NCI-H1436 treated with DMSO at 0.1 percent for 48 hours (cell line): ENCODE results near the gene ANXA3.

Experiments used
- DNase-seq: peaks from one replicate; lab custom pipeline; 2025; lab: John Stamatoyannopoulos, UW

ANXA3 gene

DNA sequence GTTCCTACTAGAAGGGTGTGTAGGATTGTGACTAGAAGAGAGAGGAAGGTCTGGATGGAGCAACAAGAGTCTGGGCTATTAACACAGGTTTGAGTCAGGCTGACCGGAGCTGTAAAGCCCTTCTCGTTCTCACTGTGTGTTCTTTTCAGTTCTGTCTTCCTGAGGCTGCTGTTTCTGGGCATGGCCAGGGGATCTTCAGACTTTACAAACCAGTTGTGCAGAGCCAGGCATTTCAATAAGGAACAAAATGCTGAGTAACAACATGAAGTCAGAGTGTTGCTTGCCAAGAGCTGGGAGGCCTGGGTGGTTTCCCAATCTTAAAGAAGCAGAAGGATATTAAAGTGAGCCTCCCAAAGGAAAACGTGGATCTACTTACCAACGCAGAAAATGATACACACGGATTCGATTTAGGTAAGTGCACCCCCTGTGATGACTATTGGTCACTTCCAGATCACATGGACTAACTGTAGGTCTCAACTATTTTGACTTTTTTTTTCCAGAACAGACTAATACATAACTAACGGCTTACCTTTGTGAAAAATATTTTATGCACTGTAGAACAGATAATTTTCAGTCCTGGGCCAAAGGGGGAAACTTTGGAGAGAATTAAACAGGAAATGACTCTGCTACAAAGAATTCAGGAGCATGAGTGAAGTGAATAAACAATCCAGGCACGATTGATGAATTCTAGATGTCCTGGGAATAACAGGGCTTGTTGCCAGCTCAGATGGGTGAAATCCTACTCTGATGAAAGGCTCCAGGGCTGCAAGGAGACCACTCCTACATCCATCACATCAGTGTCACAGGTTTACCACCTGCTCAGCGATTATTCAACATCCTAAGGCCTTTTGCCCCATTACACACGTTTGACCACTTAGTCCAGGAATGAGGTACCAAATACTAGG, 94.5 kb downstream of the ANXA3 start:
- no peak for DNase-seq

- DNase-seq = no peak
Measured at GRCh38 chr4:78647272-78647671, 95.7 kb downstream of the ANXA3 start.

GRCh38 chr4:78648640-78649363, 97.2 kb downstream of the ANXA3 start:
- DNase-seq = no peak

- DNase-seq = no peak
Measured at GRCh38 chr4:78650106-78651024, 98.8 kb downstream of the ANXA3 start.

- DNase-seq = no peak
Measured at GRCh38 chr4:78651250-78651860, 99.8 kb downstream of the ANXA3 start.

DNA sequence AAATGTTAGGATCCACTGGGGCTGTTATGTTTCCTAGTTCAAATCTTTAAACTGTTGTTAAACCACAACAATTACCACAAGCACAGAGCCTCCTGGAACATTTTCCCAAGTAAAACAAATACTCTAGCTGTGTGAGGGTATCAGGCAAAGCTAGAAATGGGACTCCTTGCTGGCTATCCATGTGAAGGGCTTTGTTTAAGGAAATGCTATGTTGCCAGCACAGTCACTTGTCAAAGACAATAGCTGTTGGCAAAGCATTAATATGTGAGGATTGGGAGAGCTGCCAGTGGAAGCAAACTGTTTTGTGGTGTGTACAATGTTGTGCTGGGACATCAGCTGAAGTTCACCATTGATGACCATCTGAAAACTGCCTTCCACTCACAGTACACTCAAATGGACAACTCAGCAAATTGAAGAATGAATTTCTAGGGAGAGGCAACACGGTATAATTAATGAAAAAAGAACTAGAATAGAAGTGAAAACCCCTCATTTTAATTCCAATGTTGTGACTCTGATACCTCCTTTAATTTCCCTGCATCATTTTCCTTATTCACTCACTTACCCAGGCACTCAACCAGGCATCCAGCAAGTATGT, 100.8 kb downstream of the ANXA3 start:
- no peak for DNase-seq

- DNase-seq = no peak
Measured at GRCh38 chr4:78653655-78654054, 102.1 kb downstream of the ANXA3 start.

GRCh38 chr4:78654807-78655206, 103.2 kb downstream of the ANXA3 start:
- no peak for DNase-seq

GRCh38 chr4:78656968-78657445, 105.4 kb downstream of the ANXA3 start:
- DNase-seq = no peak

DNA sequence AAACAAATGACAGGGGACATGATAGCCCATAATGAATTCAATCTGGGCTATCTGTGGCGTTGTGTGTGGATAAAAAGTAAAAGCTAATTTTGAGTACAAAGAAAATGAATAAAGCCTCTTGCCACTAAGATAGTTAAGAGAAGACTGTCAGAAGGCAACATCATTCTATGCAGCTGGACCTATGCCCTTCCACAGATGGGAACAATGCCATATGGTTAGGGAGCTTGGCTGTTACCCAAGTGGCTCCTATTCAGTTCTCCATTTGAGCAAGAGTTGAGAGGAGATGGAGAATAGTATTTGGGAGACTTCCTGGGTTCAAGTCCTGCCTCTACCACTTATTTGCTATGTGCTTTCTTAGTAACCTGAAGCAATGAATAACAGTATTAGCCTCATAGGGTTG, 107.7 kb downstream of the ANXA3 start:
- no peak for DNase-seq

DNA sequence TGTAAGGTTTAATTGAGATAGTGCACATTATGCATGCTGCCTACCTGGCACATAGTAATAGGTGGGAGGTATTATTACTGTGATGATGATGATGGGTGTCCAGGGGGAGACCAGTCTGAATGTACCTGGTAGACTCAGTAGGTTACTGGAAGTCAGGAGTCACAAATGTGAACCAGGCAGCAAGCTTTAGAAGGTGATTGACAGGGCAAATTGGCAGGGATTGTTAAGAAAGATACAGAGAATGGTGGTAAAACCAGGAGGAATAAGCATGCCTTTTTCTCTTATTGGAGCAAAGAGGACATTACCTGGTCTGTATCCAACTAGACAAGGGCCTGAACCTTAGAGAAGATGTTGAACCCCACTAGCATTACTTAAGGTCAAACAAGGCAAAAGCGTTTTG, 108.1 kb downstream of the ANXA3 start:
- DNase-seq = no peak
